ENCODE results near the gene NPAS2. TPM values are rescaled to one million over a fixed set of nuclear protein-coding genes. Genes with fewer than 3 reads are reported as not detected.

Gene NPAS2
- total and polyA plus RNA-seq, 2 donors from 2014 or later, result 8.4 to 44.5 TPM

DNA sequence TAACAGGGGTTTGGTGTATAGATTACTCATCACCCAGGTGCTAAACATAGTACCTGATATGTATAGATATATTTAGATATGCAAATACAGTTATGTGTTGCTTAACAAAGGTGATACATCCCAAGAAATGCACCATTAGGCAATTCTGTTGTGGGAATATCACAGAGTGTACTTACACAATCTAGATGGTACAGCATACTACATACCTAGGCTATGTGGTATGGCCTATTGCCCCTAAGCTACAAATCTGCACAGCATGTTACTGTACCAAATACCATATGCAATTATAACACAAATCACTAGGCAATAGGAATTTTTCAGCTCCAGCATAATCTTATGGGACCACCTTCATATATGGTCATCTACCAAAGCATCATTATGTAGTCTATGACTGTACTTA lies 43.5 kb upstream of the NPAS2 start:
- FAIRE-seq (no peak), DNase-seq (no peak)
- TF ChIP-seq, protein P1, sequence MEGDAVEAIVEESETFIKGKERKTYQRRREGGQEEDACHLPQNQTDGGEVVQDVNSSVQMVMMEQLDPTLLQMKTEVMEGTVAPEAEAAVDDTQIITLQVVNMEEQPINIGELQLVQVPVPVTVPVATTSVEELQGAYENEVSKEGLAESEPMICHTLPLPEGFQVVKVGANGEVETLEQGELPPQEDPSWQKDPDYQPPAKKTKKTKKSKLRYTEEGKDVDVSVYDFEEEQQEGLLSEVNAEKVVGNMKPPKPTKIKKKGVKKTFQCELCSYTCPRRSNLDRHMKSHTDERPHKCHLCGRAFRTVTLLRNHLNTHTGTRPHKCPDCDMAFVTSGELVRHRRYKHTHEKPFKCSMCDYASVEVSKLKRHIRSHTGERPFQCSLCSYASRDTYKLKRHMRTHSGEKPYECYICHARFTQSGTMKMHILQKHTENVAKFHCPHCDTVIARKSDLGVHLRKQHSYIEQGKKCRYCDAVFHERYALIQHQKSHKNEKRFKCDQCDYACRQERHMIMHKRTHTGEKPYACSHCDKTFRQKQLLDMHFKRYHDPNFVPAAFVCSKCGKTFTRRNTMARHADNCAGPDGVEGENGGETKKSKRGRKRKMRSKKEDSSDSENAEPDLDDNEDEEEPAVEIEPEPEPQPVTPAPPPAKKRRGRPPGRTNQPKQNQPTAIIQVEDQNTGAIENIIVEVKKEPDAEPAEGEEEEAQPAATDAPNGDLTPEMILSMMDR (IDR thresholded peaks at IDR 0.05; ENCODE audit: borderline replicate concordance, extremely low read depth, insufficient read depth), result no peak
- Histone ChIP-seq H3K27me3 (ENCODE audit: control insufficient read depth, insufficient read depth, low read length) (no peaks in the 10 kb centered on the region), H3K27ac (ENCODE audit: low read depth in 2 of 2, low read length in 2 of 2) (no peak overlapping the region), H3K9me3 (ENCODE audit: control insufficient read depth in 2 of 3, insufficient read depth in 1 of 3, low read length in 3 of 3) (no peaks in the 10 kb centered on the region), H3K36me3 (ENCODE audit: control insufficient read depth in 2 of 3, insufficient read depth in 3 of 3, low read length in 3 of 3) (no peaks in the 10 kb centered on the region), H3K4me3 (ENCODE audit: low read length in 3 of 3) (no peak overlapping the region), H3K9ac (ENCODE audit: low read length in 3 of 3) (no peak overlapping the region), H3K4me1 (ENCODE audit: control insufficient read depth in 2 of 3, insufficient read depth in 2 of 3, low read depth in 1 of 3, low read length in 3 of 3) (peaks cover 0 to 5% (median 4%) of the 10 kb centered on the region in 3 donors)
- intact Hi-C loops (cut with DNase I), result no loop called here

GRCh38 chr2:100778637-100779450 lies 41.1 kb upstream of the NPAS2 start:
- no peaks in the 10 kb centered on the region for H3K36me3 ChIP-seq (ENCODE audit: control insufficient read depth in 2 of 3, insufficient read depth in 3 of 3, low read length in 3 of 3)

GRCh38 chr2:100779908-100780202 lies 40.1 kb upstream of the NPAS2 start:
- Histone ChIP-seq H3K9ac (ENCODE audit: low read length in 3 of 3) (no peak overlapping the region), H3K36me3 (ENCODE audit: control insufficient read depth in 2 of 3, insufficient read depth in 3 of 3, low read length in 3 of 3) (no peaks in the 10 kb centered on the region), H3K4me3 (ENCODE audit: low read length in 3 of 3) (no peak overlapping the region), H3K9me3 (ENCODE audit: control insufficient read depth in 2 of 3, insufficient read depth in 1 of 3, low read length in 3 of 3) (no peaks in the 10 kb centered on the region), H3K27ac (ENCODE audit: low read depth in 2 of 2, low read length in 2 of 2) (no peak overlapping the region), H3K27me3 (ENCODE audit: control insufficient read depth, insufficient read depth, low read length) (no peaks in the 10 kb centered on the region), H3K4me1 (ENCODE audit: control insufficient read depth in 2 of 3, insufficient read depth in 2 of 3, low read depth in 1 of 3, low read length in 3 of 3) (peaks cover 0 to 5% (median 4%) of the 10 kb centered on the region in 3 donors)
- TF ChIP-seq, protein P1 (IDR thresholded peaks at IDR 0.05; ENCODE audit: borderline replicate concordance, extremely low read depth, insufficient read depth), result no peak
- DNase-seq, result no peak
- no peak for FAIRE-seq
- intact Hi-C loops (cut with DNase I), result no loop called here

More at GRCh38 chr2:100778637-100779450, 41.1 kb upstream of the NPAS2 start:
- no peak overlapping the region for H3K9ac ChIP-seq (ENCODE audit: low read length in 3 of 3)
- H3K27me3 ChIP-seq (ENCODE audit: control insufficient read depth, insufficient read depth, low read length), result no peaks in the 10 kb centered on the region
- H3K9me3 ChIP-seq (ENCODE audit: control insufficient read depth in 2 of 3, insufficient read depth in 1 of 3, low read length in 3 of 3), result no peaks in the 10 kb centered on the region
- TF ChIP-seq, protein P1 (IDR thresholded peaks at IDR 0.05; ENCODE audit: borderline replicate concordance, extremely low read depth, insufficient read depth), result no peak
- FAIRE-seq (no peak), DNase-seq (no peak)
- intact Hi-C loops (cut with DNase I), result no loop called here
- H3K27ac ChIP-seq (ENCODE audit: low read depth in 2 of 2, low read length in 2 of 2), result no peak overlapping the region
- H3K4me1 ChIP-seq (ENCODE audit: control insufficient read depth in 2 of 3, insufficient read depth in 2 of 3, low read depth in 1 of 3, low read length in 3 of 3), result peaks cover 0 to 5% (median 4%) of the 10 kb centered on the region in 3 donors
- H3K4me3 ChIP-seq (ENCODE audit: low read length in 3 of 3), result no peak overlapping the region
